Pancreas (tissue), 10 donors: Measurements from ENCODE around the gene HSF5. TPM values are rescaled to one million over a fixed set of nuclear protein-coding genes. Genes with fewer than 3 reads are reported as not detected.

Experiments used
- ATAC-seq, 4 donors: fragments of 200-7000 bp; cut with Tn5 transposase; one replicate each; pipeline versions ENCODE4 v1.8.0 to v1.9.1; 2020; ENCODE audit warnings: mild to moderate bottlenecking in 4 of 4, moderate library complexity in 4 of 4
- DNase-seq, 6 donors: peaks; one replicate each; pipeline ENCODE4 v3.0.0-alpha.2; 2020
- FAIRE-seq: peaks from 2 replicates; lab custom pipeline; 2012; peaks lifted over from hg19 to GRCh38; lab: Jason Lieb, UNC
- H3K27ac ChIP-seq, 4 donors: fragments of 200-600 bp; sonication (generic); 1 replicate in 3 of 4; 2 replicates in 1 of 4; pipeline versions ENCODE4 v1.5.0 to v1.8.0; 2020
- H3K27me3 ChIP-seq, 4 donors: fragments of 200-600 bp; one replicate each; pipeline ENCODE4 v1.8.0; 2021
- H3K36me3 ChIP-seq, 3 donors: fragments of 200-600 bp; sonication (generic) in 1 of 3; one replicate each; pipeline versions ENCODE4 v1.5.0 to v1.8.0; 2020 to 2021
- H3K4me1 ChIP-seq, 3 donors: fragments of 200-600 bp; one replicate each; pipeline ENCODE4 v1.8.0; 2021
- H3K4me3 ChIP-seq, 4 donors: fragments of 200-600 bp; sonication (generic) in 2 of 4; one replicate each; pipeline versions ENCODE4 v1.5.0 to v1.8.0; 2020 to 2021
- H3K9me3 ChIP-seq, 4 donors: fragments of 200-600 bp; one replicate each; pipeline ENCODE4 v1.8.0; 2021
- CTCF ChIP-seq, 4 donors: fragments of 200-600 bp; sonication (generic) in 3 of 4; IDR thresholded peaks; one replicate each; pipeline versions ENCODE4 v1.5.0 to v1.8.0; 2021; ENCODE audit warnings: antibody characterized with exemption in 4 of 4
- WGBS, 2 donors: extraction: QIAGEN DNeasy Blood & Tissue Kit; methylation state at CpG; one replicate each; pipeline ENCODE4 v1.1.7; 2013; 5-methylcytosine and 5-hydroxymethylcytosine counted together
- intact Hi-C, 3 donors: fragments of 100-400 bp; cut with DNase I; formaldehyde crosslinking; loops; one replicate each; pipeline versions ENCODE4 v1.11.1 to v1.14.2; 2022
- polyA plus RNA-seq, 2 donors: library from polyadenylated mRNA; stranded (reverse); fragments of 200-250 nt; gene quantifications; one replicate each; pipeline ENCODE4 v1.2.3, GENCODE V29; 2013
- total RNA-seq, 6 donors: library from RNA; stranded (reverse); fragmentation: NEBNext Ultra II Directional in 4 of 6; extraction: Animal tissue kit (Norgen Biotek cat#: 25700) in 4 of 6; gene quantifications; one replicate each; pipeline versions ENCODE4 v1.2.1 to v1.2.4, GENCODE V29; 2021 to 2023
- donor health status: healthy with polysubstance abuse.
- donor health status: DM: no; HTN: no; CAD: no; lungs with moderate emphysema.
- donor health status: DM: no; HTN: no; CAD: no.
- donor health status: control.
- donor health status: control.
- donor health status: Bipolar disorder and iron deficiency.
- donor health status: DM: yes; HTN: yes; CAD: no.
- donor health status: DM: no; HTN: no; CAD: no.
- donor health status: DM: no; HTN: no; CAD: no.
- donor health status: DM: yes; HTN: yes; CAD: no.

HSF5 gene
- total and polyA plus RNA-seq, 8 donors: 0.04 TPM; not detected in 7

- WGBS, 2 donors: 92 to 94% methylated on average over 5 of the region's 5 CpGs
- H3K27me3 ChIP-seq: no peaks in the 10 kb centered on the region
- H3K4me3 ChIP-seq: no peak overlapping the region
- intact Hi-C loops: loop anchor here in 1 of 3 donors (10.0 kb wide), 1 partner anchor 52 kb away; no protein-coding TSS in a partner anchor
- no peaks in the 10 kb centered on the region for H3K9me3 ChIP-seq
- no peaks in the 10 kb centered on the region for H3K36me3 ChIP-seq
- no peak for DNase-seq
- FAIRE-seq: no peak
- H3K4me1 ChIP-seq: peaks cover 4 to 17% (median 16%) of the 10 kb centered on the region in 3 donors
- no peak for ATAC-seq
- TF ChIP-seq CTCF (IDR thresholded peaks at IDR 0.05): no peak
- H3K27ac ChIP-seq: no peak overlapping the region
Observed at GRCh38 chr17:58373003-58373402, 115.2 kb downstream of the HSF5 start.

GRCh38 chr17:58371300-58371950 is 116.8 kb downstream of the HSF5 start:
- no peaks in the 10 kb centered on the region for H3K36me3 ChIP-seq
- intact Hi-C loops: loop anchor here in 1 of 3 donors (10.0 kb wide), 1 partner anchor 53 kb away; no protein-coding TSS in a partner anchor
- 84 to 88% methylated on average over 6 of the region's 6 CpGs for WGBS, 2 donors
- no peak overlapping the region for H3K4me3 ChIP-seq
- FAIRE-seq: no peak
- no peak for TF ChIP-seq CTCF (IDR thresholded peaks at IDR 0.05)
- H3K4me1 ChIP-seq: peaks cover 2 to 9% (median 5%) of the 10 kb centered on the region in 3 donors
- no peaks in the 10 kb centered on the region for H3K27me3 ChIP-seq
- ATAC-seq: no peak
- DNase-seq: no peak
- no peak overlapping the region for H3K27ac ChIP-seq
- no peaks in the 10 kb centered on the region for H3K9me3 ChIP-seq

GRCh38 chr17:58370716-58371115 is 117.5 kb downstream of the HSF5 start:
- FAIRE-seq (no peak), DNase-seq (no peak)
- no peaks in the 10 kb centered on the region for H3K9me3 ChIP-seq

DNA sequence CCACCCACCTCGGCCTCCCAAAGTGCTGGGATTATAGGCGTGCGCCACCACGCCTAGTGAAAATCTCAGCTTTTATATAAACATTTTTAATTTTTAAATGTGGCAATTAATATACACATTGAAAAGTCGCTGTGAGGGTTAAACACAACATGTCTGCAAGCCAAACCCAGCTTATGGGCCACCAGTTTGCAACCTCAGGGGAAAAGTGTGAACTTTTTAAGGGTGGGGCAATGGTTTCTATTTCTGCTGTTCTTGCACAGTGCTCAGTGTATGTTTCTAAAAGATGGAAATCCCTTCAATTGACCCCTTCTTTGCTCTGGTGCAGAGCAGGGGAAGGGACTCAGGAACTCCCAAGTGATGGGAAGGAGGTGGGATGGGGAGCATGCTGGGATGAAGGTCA is 117.9 kb downstream of the HSF5 start:
- Histone ChIP-seq H3K27me3 (no peaks in the 10 kb centered on the region), H3K4me1 (no peaks in the 10 kb centered on the region), H3K4me3 (no peak overlapping the region), H3K36me3 (no peaks in the 10 kb centered on the region), H3K27ac (no peak overlapping the region), H3K9me3 (no peaks in the 10 kb centered on the region)
- DNase-seq: no peak
- intact Hi-C loops: loop anchor here in 1 of 3 donors (10.0 kb wide), 1 partner anchor 54 kb away; no protein-coding TSS in a partner anchor
- no peak for TF ChIP-seq CTCF (IDR thresholded peaks at IDR 0.05)
- no peak for FAIRE-seq
- no peak for ATAC-seq
- 94 to 97% methylated on average over 5 of the region's 5 CpGs for WGBS, 2 donors

More at GRCh38 chr17:58370716-58371115, 117.5 kb downstream of the HSF5 start:
- Histone ChIP-seq H3K4me3 (no peak overlapping the region), H3K4me1 (peaks cover 0 to 3% (median 0%) of the 10 kb centered on the region in 3 donors), H3K27me3 (no peaks in the 10 kb centered on the region), H3K36me3 (no peaks in the 10 kb centered on the region), H3K27ac (no peak overlapping the region)
- no peak for TF ChIP-seq CTCF (IDR thresholded peaks at IDR 0.05)
- 81 to 90% methylated on average over 9 of the region's 9 CpGs for WGBS, 2 donors
- no peak for ATAC-seq
- intact Hi-C loops: loop anchor here in 1 of 3 donors (10.0 kb wide), 1 partner anchor 54 kb away; no protein-coding TSS in a partner anchor

Other genes with a start within 250 kb of the HSF5 start
- not detected for gene LPO, start 249.8 kb downstream of the HSF5 start, total RNA-seq
- under 1 TPM; 0.08 to 0.23 TPM for gene LPO, start 249.8 kb downstream of the HSF5 start, polyA plus RNA-seq
- gene MPO, start 207.5 kb downstream of the HSF5 start, total RNA-seq: under 1 TPM; 0.03 to 0.28 (median 0.09) TPM
- gene MPO, start 207.5 kb downstream of the HSF5 start, polyA plus RNA-seq: under 1 TPM in 1 of 2 donors, not detected in 1; 0.19 TPM
- gene TSPOAP1, start 159.6 kb downstream of the HSF5 start, total RNA-seq: 10 to 100 TPM in 4 of 6 donors, 1 to 10 TPM in 2; 7.0 to 19.6 (median 12.9) TPM
- gene TSPOAP1, start 159.6 kb downstream of the HSF5 start, polyA plus RNA-seq: 10 to 100 TPM; 56.7 to 90.2 TPM
- 10 to 100 TPM; 14.1 to 43.7 (median 26.5) TPM for gene SUPT4H1, start 136.2 kb downstream of the HSF5 start, total RNA-seq
- gene SUPT4H1, start 136.2 kb downstream of the HSF5 start, polyA plus RNA-seq: 10 to 100 TPM; 23.3 to 42.3 TPM
- 10 to 100 TPM in 2 of 6 donors, 1 to 10 TPM in 4; 4.5 to 12.5 (median 6.2) TPM for gene RNF43, start 70.9 kb downstream of the HSF5 start, total RNA-seq
- 1 to 10 TPM; 5.9 to 6.2 TPM for gene RNF43, start 70.9 kb downstream of the HSF5 start, polyA plus RNA-seq
- gene MTMR4, start 26.2 kb upstream of the HSF5 start, total RNA-seq: 10 to 100 TPM in 5 of 6 donors, 1 to 10 TPM in 1; 8.1 to 19.9 (median 14.5) TPM
- gene MTMR4, start 26.2 kb upstream of the HSF5 start, polyA plus RNA-seq: 10 to 100 TPM; 13.8 to 16.3 TPM
- under 1 TPM; 0.03 to 0.43 (median 0.09) TPM for gene TEX14, start 203.6 kb upstream of the HSF5 start, total RNA-seq
- gene TEX14, start 203.6 kb upstream of the HSF5 start, polyA plus RNA-seq: under 1 TPM; 0.30 to 0.59 TPM
- gene RAD51C, start 204.2 kb upstream of the HSF5 start, total RNA-seq: 1 to 10 TPM; 3.7 to 9.0 (median 7.9) TPM
- gene RAD51C, start 204.2 kb upstream of the HSF5 start, polyA plus RNA-seq: 10 to 100 TPM in 1 of 2 donors, 1 to 10 TPM in 1; 7.9 to 12.8 TPM